H9 (cell line): ENCODE data around the gene ACTN4. TPM values are rescaled to one million over a fixed set of nuclear protein-coding genes. Genes with fewer than 3 reads are reported as not detected.
"Not testable (repeated sequence)": the region's sequence is repeated elsewhere in the genome, so short reads cannot be mapped to it uniquely, and the experiment has no call there.

ENCODE experiments used
- DNase-seq: peaks from one replicate; pipeline ENCODE4 v3.0.0-alpha.2; 2017
- H2AFZ ChIP-seq: one replicate; pipeline ENCODE4 v1.6.1; 2013; ENCODE audit warnings: mild to moderate bottlenecking, low read length, control low read depth, moderate library complexity
- H2AK5ac ChIP-seq: 2 replicates; pipeline ENCODE4 v1.6.1; 2013; ENCODE audit warnings: low read length, control low read depth, mixed read lengths; ENCODE audit not compliant: insufficient read length
- H2BK120ac ChIP-seq: one replicate; pipeline ENCODE4 v1.6.1; 2013; ENCODE audit warnings: low read depth, mild to moderate bottlenecking, low read length, control low read depth, inconsistent platforms; ENCODE audit not compliant: poor library complexity, severe bottlenecking
- H2BK12ac ChIP-seq: 2 replicates; pipeline ENCODE4 v1.6.1; 2013; ENCODE audit warnings: low read length, control low read depth, mixed read lengths, low read depth; ENCODE audit not compliant: insufficient read length
- H2BK15ac ChIP-seq: 2 replicates; pipeline ENCODE4 v1.6.1; 2013; ENCODE audit warnings: low read depth, low read length, control low read depth
- H2BK20ac ChIP-seq: one replicate; pipeline ENCODE4 v1.6.1; 2013; ENCODE audit warnings: low read depth, mild to moderate bottlenecking, low read length, control low read depth, inconsistent platforms; ENCODE audit not compliant: poor library complexity, severe bottlenecking
- H2BK5ac ChIP-seq: 2 replicates; pipeline ENCODE4 v1.6.1; 2013; ENCODE audit warnings: low read length, control low read depth, mixed read lengths; ENCODE audit not compliant: insufficient read length
- H3K14ac ChIP-seq: 2 replicates; pipeline ENCODE4 v1.6.1; 2013; ENCODE audit warnings: low read length, control low read depth; ENCODE audit not compliant: insufficient read depth
- H3K18ac ChIP-seq: 2 replicates; pipeline ENCODE4 v1.6.1; 2013; ENCODE audit warnings: low read depth, mild to moderate bottlenecking, mixed read lengths, low read length, control low read depth; ENCODE audit not compliant: insufficient read length
- H3K23ac ChIP-seq: 2 replicates; pipeline ENCODE4 v1.6.1; 2013; ENCODE audit warnings: low read length, control low read depth, mixed read lengths, low read depth; ENCODE audit not compliant: insufficient read length
- H3K23me2 ChIP-seq: 2 replicates; pipeline ENCODE4 v1.6.1; 2013; ENCODE audit warnings: low read depth, mild to moderate bottlenecking, mixed read lengths, low read length, control low read depth; ENCODE audit not compliant: insufficient read length, poor library complexity, severe bottlenecking
- H3K27ac ChIP-seq: 2 replicates; pipeline ENCODE4 v1.5.1; 2013; ENCODE audit warnings: low read length, control low read depth, mixed read lengths, low read depth; ENCODE audit not compliant: insufficient read length
- H3K27me3 ChIP-seq: 2 replicates; pipeline ENCODE4 v1.6.1; 2013; ENCODE audit warnings: low read length, control low read depth, inconsistent platforms; ENCODE audit not compliant: insufficient read depth
- H3K4ac ChIP-seq: 2 replicates; pipeline ENCODE4 v1.6.1; 2013; ENCODE audit warnings: low read depth, mild to moderate bottlenecking, control low read depth, inconsistent platforms, low read length, moderate library complexity
- H3K4me1 ChIP-seq: 2 replicates; pipeline ENCODE4 v1.6.1; 2013; ENCODE audit warnings: low read length, control low read depth, inconsistent platforms; ENCODE audit not compliant: insufficient read depth
- H3K4me2 ChIP-seq: 2 replicates; pipeline ENCODE4 v1.6.1; 2013; ENCODE audit warnings: low read length, control low read depth, mixed read lengths; ENCODE audit not compliant: insufficient read length, insufficient read depth
- H3K56ac ChIP-seq: 2 replicates; pipeline ENCODE4 v1.6.1; 2013; ENCODE audit warnings: low read depth, mild to moderate bottlenecking, mixed read lengths, low read length, control low read depth; ENCODE audit not compliant: insufficient read length
- H3K79me1 ChIP-seq: 2 replicates; pipeline ENCODE4 v1.6.1; 2013; ENCODE audit warnings: low read depth, mild to moderate bottlenecking, moderate library complexity, low read length, control low read depth, inconsistent platforms; ENCODE audit not compliant: insufficient read depth, poor library complexity, severe bottlenecking
- H3K79me2 ChIP-seq: 2 replicates; pipeline ENCODE4 v1.6.1; 2013; ENCODE audit warnings: low read length, control low read depth, inconsistent platforms; ENCODE audit not compliant: insufficient read depth
- H3K9ac ChIP-seq: 2 replicates; pipeline ENCODE4 v1.6.1; 2013; ENCODE audit warnings: low read length, control low read depth, mixed read lengths; ENCODE audit not compliant: insufficient read length; ENCODE audit errors: extremely low read depth
- H3K9me3 ChIP-seq: one replicate; pipeline ENCODE4 v1.6.1; 2013; ENCODE audit warnings: low read depth, low read length, inconsistent platforms; ENCODE audit not compliant: control insufficient read depth
- H3T11ph ChIP-seq: one replicate; pipeline ENCODE4 v1.6.1; 2013; ENCODE audit warnings: mild to moderate bottlenecking, low read length, control low read depth, inconsistent platforms
- H4K20me1 ChIP-seq: one replicate; pipeline ENCODE4 v1.6.1; 2013; ENCODE audit not compliant: control insufficient read depth, insufficient read length, insufficient read depth
- H4K5ac ChIP-seq: 2 replicates; pipeline ENCODE4 v1.6.1; 2013; ENCODE audit warnings: low read depth, mild to moderate bottlenecking, mixed read lengths, low read length, control low read depth; ENCODE audit not compliant: insufficient read length
- H4K8ac ChIP-seq: replicated peaks from 2 replicates; pipeline ENCODE4 v1.6.1; 2013; ENCODE audit warnings: low read length, control low read depth, mixed read lengths, low read depth; ENCODE audit not compliant: insufficient read length
- H4K91ac ChIP-seq: 2 replicates; pipeline ENCODE4 v1.6.1; 2013; ENCODE audit warnings: low read depth, mild to moderate bottlenecking, moderate library complexity, mixed read lengths, low read length, control low read depth; ENCODE audit not compliant: insufficient read length
- H3K27ac Mint-ChIP-seq, 3 experiments: 2 replicates in 2 of 3; 3 replicates in 1 of 3; pipeline ENCODE4 v1.8.0; 2020 to 2021; ENCODE audit warnings: mixed read lengths in 3 of 3, mild to moderate bottlenecking in 1 of 3, moderate library complexity in 1 of 3
- H3K27me3 Mint-ChIP-seq: 2 replicates; pipeline ENCODE4 v1.8.0; 2021; ENCODE audit warnings: low read depth, mild to moderate bottlenecking, moderate library complexity, mixed read lengths
- H3K36me3 Mint-ChIP-seq, 3 experiments: 2 replicates in 2 of 3; 3 replicates in 1 of 3; pipeline ENCODE4 v1.8.0; 2020 to 2021; ENCODE audit warnings: low read depth in 3 of 3, mixed read lengths in 3 of 3; ENCODE audit not compliant: insufficient read depth in 1 of 3
- H3K4me1 Mint-ChIP-seq, 2 experiments: 2 replicates each; pipeline ENCODE4 v1.8.0; 2020; ENCODE audit warnings: mixed read lengths in 2 of 2
- H3K4me3 Mint-ChIP-seq, 2 experiments: 2 replicates in 1 of 2; 3 replicates in 1 of 2; pipeline ENCODE4 v1.8.0; 2020 to 2021; ENCODE audit warnings: mild to moderate bottlenecking in 2 of 2, mixed read lengths in 2 of 2, moderate library complexity in 1 of 2
- H3K9me3 Mint-ChIP-seq, 2 experiments: 2 replicates in 1 of 2; 3 replicates in 1 of 2; pipeline ENCODE4 v1.8.0; 2020; ENCODE audit warnings: mild to moderate bottlenecking in 2 of 2, mixed read lengths in 2 of 2, moderate library complexity in 1 of 2
- CTCF ChIP-seq: fragments of 200-600 bp; sonication (generic); conservative IDR thresholded peaks from 3 replicates; pipeline ENCODE4 v1.8.0; 2021; ENCODE audit warnings: antibody characterized with exemption, mild to moderate bottlenecking
- WGBS: extraction: QIAGEN DNeasy Blood & Tissue Kit; methylation state at CpG from one replicate; pipeline ENCODE4 v1.1.7; 2013; ENCODE audit warnings: missing lambda C conversion rate, low lambda C conversion rate, mixed read lengths; ENCODE audit not compliant: insufficient read length; ENCODE audit errors: extremely low coverage; 5-methylcytosine and 5-hydroxymethylcytosine counted together
- total RNA-seq: library from RNA; stranded (reverse); gene quantifications from 2 replicates; pipeline ENCODE4 v1.2.1, GENCODE V29; 2021

Gene ACTN4
- total RNA-seq, 1 experiment from 2014 or later = 369 TPM

GRCh38 chr19:38599722-38600121, 47.7 kb upstream of the ACTN4 start:
- Histone ChIP-seq H3K23ac (no peak overlapping the region), H3K27me3 (no peaks in the 10 kb centered on the region), H3T11ph (no peak overlapping the region), H4K20me1 (no peaks in the 10 kb centered on the region), H3K56ac (no peak overlapping the region), H2BK5ac (no peak overlapping the region), H4K8ac (no peak overlapping the region), H3K79me2 (no peaks in the 10 kb centered on the region), H3K9me3 (no peaks in the 10 kb centered on the region), H3K27ac (no peak overlapping the region), H4K5ac (no peak overlapping the region), H2BK20ac (no peak overlapping the region), H3K9ac (no peak overlapping the region), H3K4ac (no peak overlapping the region), H2BK12ac (no peak overlapping the region), H2AK5ac (no peak overlapping the region), H3K79me1 (no peaks in the 10 kb centered on the region), H3K18ac (no peak overlapping the region), H2AFZ (no peak overlapping the region), H4K91ac (no peak overlapping the region), H3K23me2 (peaks cover 4% of the 10 kb centered on the region), H3K4me1 (no peaks in the 10 kb centered on the region), H2BK120ac (no peak overlapping the region), H2BK15ac (no peak overlapping the region), H3K4me2 (no peak overlapping the region), H3K14ac (no peak overlapping the region)
- Mint-ChIP-seq H3K9me3 (no peaks in the 10 kb centered on the region), H3K4me3 (no peak overlapping the region), H3K27ac (no peak overlapping the region), H3K36me3 (no peaks in the 10 kb centered on the region), H3K4me1 (peaks cover 7 to 17% of the 10 kb centered on the region in 2 experiments), H3K27me3 (peaks cover 2% of the 10 kb centered on the region; the same call in 1 of the 2 replicates)
- TF ChIP-seq CTCF = no peak
- no CpG with 5 or more reads among the region's 11 CpGs for WGBS
- no peak for DNase-seq

GRCh38 chr19:38602856-38603255, 44.6 kb upstream of the ACTN4 start:
- not testable (repeated sequence) for H3K23ac ChIP-seq, H3K4ac ChIP-seq, H3K56ac ChIP-seq, DNase-seq, H3K9me3 ChIP-seq, H3K4me1 ChIP-seq, H3K36me3 Mint-ChIP-seq, H3K9me3 Mint-ChIP-seq, H2BK15ac ChIP-seq, H4K91ac ChIP-seq, H2AK5ac ChIP-seq, H3K27me3 Mint-ChIP-seq, H3K79me1 ChIP-seq, H2BK12ac ChIP-seq, H3K4me3 Mint-ChIP-seq, H2BK20ac ChIP-seq, H3K27ac ChIP-seq, H2AFZ ChIP-seq, H3K79me2 ChIP-seq, H2BK120ac ChIP-seq, H3K4me2 ChIP-seq, H3K27ac Mint-ChIP-seq, H3K23me2 ChIP-seq, H3K14ac ChIP-seq, H2BK5ac ChIP-seq, H3K27me3 ChIP-seq, H3K9ac ChIP-seq, H4K20me1 ChIP-seq, H3T11ph ChIP-seq, H4K8ac ChIP-seq, H4K5ac ChIP-seq, H3K4me1 Mint-ChIP-seq, H3K18ac ChIP-seq
- no CpG with 5 or more reads among the region's 5 CpGs for WGBS
